ENCODE data around the gene AFF2.

The AFF2 gene

DNA sequence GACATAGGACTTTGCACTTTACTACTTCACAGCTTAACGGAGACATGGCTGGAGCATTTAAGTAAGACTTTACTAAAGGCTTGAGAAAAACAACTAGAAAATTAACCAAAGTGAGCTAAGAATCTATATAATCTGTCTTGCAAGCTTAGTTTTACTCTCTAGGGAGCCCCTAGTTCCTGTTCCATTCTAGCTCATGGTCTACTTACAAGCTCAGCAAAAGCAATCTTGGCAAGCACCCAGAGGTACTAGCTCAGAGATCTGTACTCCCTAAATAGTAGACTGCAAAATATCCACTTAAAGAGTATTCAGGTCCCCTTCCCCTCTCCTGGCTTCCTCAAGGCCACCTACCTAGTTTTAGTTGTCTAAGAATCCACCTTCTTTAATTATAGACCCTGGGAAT lies 535.7 kb downstream of the AFF2 start:
- DNase-seq: no peak

DNA sequence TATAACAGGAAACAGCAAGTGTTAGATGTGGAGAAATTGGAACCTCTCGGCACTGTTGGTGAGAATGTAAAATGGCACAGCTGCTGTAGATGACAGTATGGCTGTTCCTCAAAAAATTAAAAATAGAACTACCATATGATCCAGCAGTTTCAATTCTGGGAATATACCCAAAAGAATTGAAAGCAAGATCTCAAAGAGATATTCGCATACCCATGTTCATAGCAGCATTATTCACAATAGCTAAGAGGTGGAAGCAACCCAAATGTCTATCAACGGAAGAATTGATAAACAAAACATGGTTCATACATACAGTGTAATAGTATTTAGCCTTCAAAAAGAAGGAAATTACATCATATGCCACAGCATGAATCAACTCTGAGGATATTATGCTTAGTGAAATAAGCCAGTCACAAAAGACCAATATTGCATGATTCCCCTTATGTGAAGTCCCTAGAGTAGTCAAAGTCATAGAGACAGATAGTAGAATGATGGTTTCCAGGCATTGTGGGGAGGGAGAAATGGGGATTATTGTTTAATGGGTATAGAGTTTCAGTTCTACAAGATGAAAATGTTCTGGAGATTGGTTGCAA lies 537.0 kb downstream of the AFF2 start:
- DNase-seq: no peak

GRCh38 chrX:149039057-149039456 lies 538.6 kb downstream of the AFF2 start:
- DNase-seq: no peak

DNA sequence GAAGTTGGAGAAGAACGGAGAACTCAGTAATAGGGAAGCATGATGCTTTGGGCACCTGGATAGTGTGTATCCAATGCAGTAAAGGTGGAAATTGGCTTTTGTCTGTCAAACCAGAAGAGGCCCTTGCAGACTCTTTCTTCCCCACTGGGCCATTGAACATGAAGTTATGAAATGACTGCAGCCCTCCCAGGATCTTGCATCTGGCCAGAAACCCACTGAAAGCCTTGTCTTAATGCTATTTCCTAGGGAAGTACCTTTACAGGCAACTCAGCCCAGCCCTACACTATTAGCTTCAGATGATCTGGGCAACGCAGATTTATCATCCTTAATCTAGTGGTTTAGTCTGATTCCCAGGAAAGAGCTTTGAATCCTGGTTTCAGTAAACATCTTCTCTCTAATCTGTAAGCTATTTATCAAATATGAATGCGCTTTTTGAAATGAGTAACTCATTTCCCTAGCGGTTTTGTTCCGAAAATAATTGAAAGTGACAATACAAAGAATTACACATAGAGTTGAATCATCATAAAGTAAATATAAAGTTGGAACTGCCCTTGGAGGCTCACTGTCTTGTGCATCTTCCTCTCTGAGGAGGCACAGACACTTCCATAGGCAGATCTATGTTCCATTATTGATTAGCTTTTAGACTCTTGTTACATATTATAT lies 540.6 kb downstream of the AFF2 start:
- DNase-seq: no peak

- DNase-seq: no peak
Observed at GRCh38 chrX:149043401-149043800, 543.0 kb downstream of the AFF2 start.

DNA sequence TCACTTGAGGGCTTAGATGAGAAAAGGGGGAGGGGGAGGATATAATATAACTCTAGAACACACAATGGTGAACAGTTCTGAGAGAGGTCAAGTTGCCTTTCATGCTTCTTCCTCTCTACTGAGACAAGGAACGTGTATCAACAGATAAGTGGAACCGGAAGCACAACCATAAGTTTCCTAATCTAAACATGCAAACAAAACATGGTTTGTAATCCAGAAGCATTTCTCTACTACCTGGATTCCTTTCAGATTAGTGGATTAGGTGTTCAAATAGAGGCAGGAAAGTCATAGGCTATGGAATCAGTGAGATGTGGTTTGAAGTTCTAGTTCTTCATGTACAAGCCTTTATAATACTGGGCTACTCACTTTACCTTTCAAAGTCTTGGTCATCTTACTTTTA lies 544.1 kb downstream of the AFF2 start:
- no peak for DNase-seq

DNA sequence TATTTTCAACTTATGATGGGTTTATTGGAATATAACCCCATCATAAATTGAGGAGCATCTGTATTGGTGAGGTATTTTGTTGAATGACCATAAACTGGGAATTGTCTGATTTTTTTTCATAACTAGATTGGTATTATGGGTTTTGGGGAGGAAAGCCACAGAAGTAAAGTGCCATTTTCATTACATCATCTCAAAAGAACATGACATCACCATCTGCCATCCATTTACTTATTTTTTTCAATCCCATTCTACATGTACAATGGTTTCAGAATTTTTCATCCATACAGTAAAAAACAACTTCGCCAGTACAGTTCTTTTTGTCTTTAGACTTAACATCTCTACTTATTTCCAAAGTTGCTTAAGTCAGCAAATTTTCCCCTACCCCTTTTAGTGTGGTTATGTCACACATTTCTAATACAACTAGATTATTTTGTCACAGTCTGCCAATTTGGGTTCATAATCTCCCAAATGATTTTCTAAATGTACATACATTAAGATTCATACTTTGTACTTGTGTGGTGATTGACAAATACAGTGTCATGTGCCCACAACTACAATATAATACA lies 545.3 kb downstream of the AFF2 start:
- DNase-seq: no peak
